Esophagus squamous epithelium (tissue), 5 donors: Measurements from ENCODE around the gene GIGYF2. TPM values are rescaled to one million over a fixed set of nuclear protein-coding genes. Genes with fewer than 3 reads are reported as not detected.

Source experiments
- DNase-seq: peaks from one replicate; lab custom pipeline; 2025; lab: John Stamatoyannopoulos, UW
- H3K27ac ChIP-seq, 4 donors: fragments of 200-600 bp; sonication (generic); one replicate each; pipeline ENCODE4 v1.5.1; 2016 to 2019; ENCODE audit warnings: mild to moderate bottlenecking in 1 of 4
- H3K27me3 ChIP-seq, 4 donors: fragments of 200-600 bp; sonication (generic); 1 replicate in 3 of 4; 2 replicates in 1 of 4; pipeline versions ENCODE4 v1.5.1 to v1.6.0; 2017 to 2021; ENCODE audit warnings: antibody characterized with exemption in 1 of 4
- H3K36me3 ChIP-seq, 3 donors: fragments of 200-600 bp; sonication (generic); one replicate each; pipeline ENCODE4 v1.5.1; 2016 to 2019
- H3K4me1 ChIP-seq, 3 donors: fragments of 200-600 bp; sonication (generic); one replicate each; pipeline ENCODE4 v1.5.1; 2017 to 2019
- H3K4me3 ChIP-seq, 4 donors: fragments of 200-600 bp; sonication (generic); 1 replicate in 3 of 4; 2 replicates in 1 of 4; pipeline ENCODE4 v1.5.1; 2016 to 2019; ENCODE audit warnings: mild to moderate bottlenecking in 2 of 4, moderate library complexity in 1 of 4
- H3K9me3 ChIP-seq, 3 donors: fragments of 200-600 bp; sonication (generic); one replicate each; pipeline ENCODE4 v1.5.1; 2016 to 2019
- CTCF ChIP-seq, 6 experiments: fragments of 450-650 bp in 4 of 6; fragments of 200-600 bp in 2 of 6; sonication (generic) in 2 of 6; IDR thresholded peaks; one replicate each; pipeline ENCODE4 v1.5.1; 2016 to 2019; ENCODE audit warnings: antibody characterized with exemption in 6 of 6, mild to moderate bottlenecking in 4 of 6, moderate library complexity in 4 of 6
- POLR2A ChIP-seq, 4 donors: fragments of 450-650 bp; IDR thresholded peaks; one replicate each; pipeline ENCODE4 v1.6.1; 2017; ENCODE audit warnings: antibody characterized with exemption in 4 of 4, mild to moderate bottlenecking in 4 of 4, moderate library complexity in 3 of 4
- WGBS, 2 donors: methylation state at CpG; one replicate each; pipeline ENCODE4 v1.1.5; 2018; 5-methylcytosine and 5-hydroxymethylcytosine counted together
- intact Hi-C: fragments of 100-400 bp; cut with DNase I; formaldehyde crosslinking; loops from one replicate; pipeline ENCODE4 v1.15.0; 2022
- total RNA-seq, 4 donors: library from RNA; depleted of rRNA; stranded (reverse); fragments of >200 nt; gene quantifications; one replicate each; pipeline ENCODE4 v1.1.0, GENCODE V29; 2016
- donor health status: DM: yes; HTN: yes; CAD: no.

The GIGYF2 gene
- total RNA-seq, 4 donors from 2014 or later, result 48.7 to 79.0 (median 62.0) TPM

GRCh38 chr2:232838406-232838874 lies 141.3 kb downstream of the GIGYF2 start:
- H3K9me3 ChIP-seq, result no peaks in the 10 kb centered on the region
- no peak for DNase-seq
- peaks cover 9 to 96% (median 28%) of the 10 kb centered on the region in 3 donors for H3K36me3 ChIP-seq
- peak overlapping the region in 1 of 4 donors; percentile 11 for H3K27ac ChIP-seq
- H3K4me1 ChIP-seq, result peaks cover 0 to 34% (median 10%) of the 10 kb centered on the region in 3 donors
- intact Hi-C loops, result no loop called here
- WGBS, 2 donors, result 45 to 49% methylated on average over 2 of the region's 2 CpGs
- TF ChIP-seq CTCF (IDR thresholded peaks at IDR 0.05) (no peak), POLR2A (IDR thresholded peaks at IDR 0.05) (no peak)
- no peak overlapping the region for H3K4me3 ChIP-seq
- no peaks in the 10 kb centered on the region for H3K27me3 ChIP-seq

DNA sequence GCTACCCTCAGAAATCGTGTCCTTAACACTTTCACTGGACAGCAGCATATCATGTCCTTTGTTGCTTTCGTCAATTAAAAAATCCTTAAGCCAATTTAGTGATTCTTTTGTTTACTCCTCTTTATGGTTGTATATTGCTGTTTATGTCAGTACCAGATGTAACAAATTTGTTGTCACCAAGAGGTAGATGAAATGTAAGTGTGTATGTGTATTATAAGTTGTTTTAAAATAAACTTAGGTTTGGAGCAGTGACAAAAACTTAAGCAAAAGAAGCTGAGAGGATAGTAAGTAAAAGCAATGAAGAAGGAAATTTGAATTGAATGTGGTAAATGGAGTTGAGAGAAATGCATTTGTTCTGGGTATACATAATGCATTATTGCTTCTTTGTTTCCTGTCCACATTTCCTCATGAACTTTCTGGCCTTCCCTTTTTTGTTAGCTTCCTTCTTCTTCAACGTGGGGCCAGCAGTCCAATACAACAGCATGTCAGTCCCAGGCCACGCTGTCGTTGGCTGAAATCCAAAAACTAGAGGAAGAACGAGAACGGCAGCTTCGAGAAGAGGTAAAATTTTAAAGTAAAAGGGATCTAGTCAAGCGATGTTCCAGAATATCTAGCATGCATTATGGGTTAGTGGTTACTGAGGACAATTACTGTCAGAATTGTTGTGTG lies 142.4 kb downstream of the GIGYF2 start:
- intact Hi-C loops, result no loop called here
- 48 to 49% methylated on average over 9 of the region's 9 CpGs for WGBS, 2 donors
- Histone ChIP-seq H3K36me3 (peaks cover 0 to 96% (median 28%) of the 10 kb centered on the region in 3 donors), H3K9me3 (no peaks in the 10 kb centered on the region), H3K4me3 (no peak overlapping the region), H3K4me1 (peaks cover 0 to 34% (median 10%) of the 10 kb centered on the region in 3 donors), H3K27ac (no peak overlapping the region), H3K27me3 (no peaks in the 10 kb centered on the region)
- no peak for DNase-seq
- TF ChIP-seq POLR2A (IDR thresholded peaks at IDR 0.05) (no peak), CTCF (IDR thresholded peaks at IDR 0.05) (no peak)

GRCh38 chr2:232842689-232843088 lies 145.6 kb downstream of the GIGYF2 start:
- H3K4me1 ChIP-seq, result peaks cover 0 to 25% (median 10%) of the 10 kb centered on the region in 3 donors
- TF ChIP-seq POLR2A (IDR thresholded peaks at IDR 0.05) (no peak), CTCF (IDR thresholded peaks at IDR 0.05) (no peak)
- no peak overlapping the region for H3K4me3 ChIP-seq
- H3K36me3 ChIP-seq, result peaks cover 0 to 99% (median 27%) of the 10 kb centered on the region in 3 donors
- H3K27ac ChIP-seq, result no peak overlapping the region
- H3K27me3 ChIP-seq, result no peaks in the 10 kb centered on the region
- 46 to 54% methylated on average over 2 of the region's 2 CpGs for WGBS, 2 donors
- DNase-seq, result no peak
- intact Hi-C loops, result no loop called here
- H3K9me3 ChIP-seq, result no peaks in the 10 kb centered on the region

- intact Hi-C loops, result no loop called here
- TF ChIP-seq CTCF (IDR thresholded peaks at IDR 0.05) (peak in 1 of 6 experiments; percentile 6), POLR2A (IDR thresholded peaks at IDR 0.05) (no peak)
- 81 to 94% methylated on average over 3 of the region's 3 CpGs for WGBS, 2 donors
- Histone ChIP-seq H3K36me3 (peaks cover under 1 to 99% (median 33%) of the 10 kb centered on the region in 3 donors), H3K9me3 (no peaks in the 10 kb centered on the region), H3K4me3 (no peak overlapping the region), H3K4me1 (peaks cover 0 to 13% (median 6%) of the 10 kb centered on the region in 3 donors), H3K27ac (no peak overlapping the region), H3K27me3 (no peaks in the 10 kb centered on the region)
- no peak for DNase-seq
Measured at GRCh38 chr2:232843834-232844233, 146.7 kb downstream of the GIGYF2 start.

- no peak overlapping the region for H3K4me3 ChIP-seq
- no peaks in the 10 kb centered on the region for H3K27me3 ChIP-seq
- H3K9me3 ChIP-seq, result no peaks in the 10 kb centered on the region
- H3K27ac ChIP-seq, result no peak overlapping the region
- DNase-seq, result no peak
- peaks cover 19 to 99% (median 46%) of the 10 kb centered on the region in 3 donors for H3K36me3 ChIP-seq
- TF ChIP-seq POLR2A (IDR thresholded peaks at IDR 0.05) (no peak), CTCF (IDR thresholded peaks at IDR 0.05) (no peak)
- intact Hi-C loops, result no loop called here
- H3K4me1 ChIP-seq, result no peaks in the 10 kb centered on the region
Measured at GRCh38 chr2:232846055-232846454, 148.9 kb downstream of the GIGYF2 start.
